Lower leg skin (tissue), 3 donors: ENCODE results near the gene SPDYA.

Experiments
- POLR2A ChIP-seq, 2 donors: fragments of 450-650 bp; IDR thresholded peaks; one replicate each; pipeline ENCODE4 v1.6.1; 2016 to 2017; ENCODE audit warnings: antibody characterized with exemption in 2 of 2, mild to moderate bottlenecking in 1 of 2, moderate library complexity in 1 of 2
- TF ChIP-seq, protein P1 (sequence below), 3 donors: fragments of 450-650 bp; IDR thresholded peaks; one replicate each; pipeline ENCODE4 v1.5.1; 2016; ENCODE audit warnings: antibody characterized with exemption in 3 of 3, mild to moderate bottlenecking in 3 of 3, moderate library complexity in 2 of 3

DNA sequence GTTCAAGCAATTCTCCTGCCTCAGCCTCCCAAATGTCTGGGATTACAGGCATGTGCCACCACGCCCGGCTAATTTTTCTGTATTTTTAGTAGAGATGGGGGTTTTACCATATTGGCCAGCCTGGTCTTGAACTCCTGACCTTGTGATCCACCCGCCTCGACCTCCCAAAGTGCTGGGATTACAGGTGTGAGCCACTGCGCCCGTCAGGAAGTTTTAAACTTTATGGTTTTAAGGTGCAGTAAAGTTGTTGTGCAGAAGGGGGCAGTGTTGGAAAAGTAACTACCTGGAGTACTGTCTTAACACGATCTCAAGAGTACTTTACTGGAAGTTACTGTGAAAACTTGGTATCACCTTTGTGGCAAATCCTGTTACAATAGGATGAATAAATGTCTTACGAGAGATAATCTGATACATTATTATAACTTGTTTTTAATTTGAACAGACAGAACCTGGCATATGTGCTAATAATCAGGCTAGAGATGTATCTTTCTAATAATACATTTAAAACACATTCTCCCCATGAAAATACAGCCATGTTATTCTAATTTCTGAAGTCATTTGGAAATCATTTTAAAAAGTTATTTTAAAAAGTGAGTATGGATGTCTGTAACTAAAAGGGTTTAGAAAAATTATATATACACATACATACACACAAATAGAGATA, 10.8 kb downstream of the SPDYA start:
- TF ChIP-seq, protein P1, sequence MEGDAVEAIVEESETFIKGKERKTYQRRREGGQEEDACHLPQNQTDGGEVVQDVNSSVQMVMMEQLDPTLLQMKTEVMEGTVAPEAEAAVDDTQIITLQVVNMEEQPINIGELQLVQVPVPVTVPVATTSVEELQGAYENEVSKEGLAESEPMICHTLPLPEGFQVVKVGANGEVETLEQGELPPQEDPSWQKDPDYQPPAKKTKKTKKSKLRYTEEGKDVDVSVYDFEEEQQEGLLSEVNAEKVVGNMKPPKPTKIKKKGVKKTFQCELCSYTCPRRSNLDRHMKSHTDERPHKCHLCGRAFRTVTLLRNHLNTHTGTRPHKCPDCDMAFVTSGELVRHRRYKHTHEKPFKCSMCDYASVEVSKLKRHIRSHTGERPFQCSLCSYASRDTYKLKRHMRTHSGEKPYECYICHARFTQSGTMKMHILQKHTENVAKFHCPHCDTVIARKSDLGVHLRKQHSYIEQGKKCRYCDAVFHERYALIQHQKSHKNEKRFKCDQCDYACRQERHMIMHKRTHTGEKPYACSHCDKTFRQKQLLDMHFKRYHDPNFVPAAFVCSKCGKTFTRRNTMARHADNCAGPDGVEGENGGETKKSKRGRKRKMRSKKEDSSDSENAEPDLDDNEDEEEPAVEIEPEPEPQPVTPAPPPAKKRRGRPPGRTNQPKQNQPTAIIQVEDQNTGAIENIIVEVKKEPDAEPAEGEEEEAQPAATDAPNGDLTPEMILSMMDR (IDR thresholded peaks at IDR 0.05): no peak
- TF ChIP-seq POLR2A (IDR thresholded peaks at IDR 0.05): no peak
